ENCODE measurements around the gene C4orf50.
"Not testable (repeated sequence)": the region's sequence is repeated elsewhere in the genome, so short reads cannot be mapped to it uniquely, and the experiment has no call there.

DNA sequence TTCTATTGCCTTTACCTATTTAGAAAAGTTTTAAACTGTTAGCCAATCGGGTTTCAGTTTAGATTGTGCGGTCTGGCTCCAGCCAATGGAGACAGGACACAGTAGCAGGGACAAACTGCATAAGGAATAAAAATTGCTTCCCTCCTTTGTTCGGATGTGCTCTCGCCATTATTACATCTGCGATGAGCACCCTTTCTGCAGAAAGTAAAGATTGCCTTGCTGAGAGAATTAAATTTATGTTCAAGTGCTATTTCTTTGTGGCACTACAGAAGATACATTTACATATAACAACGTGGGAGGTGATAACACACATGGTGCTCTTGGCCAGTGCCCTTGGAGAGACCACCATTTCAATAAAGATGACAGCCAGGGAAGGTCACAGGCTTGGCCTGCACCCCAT, 71.6 kb downstream of the C4orf50 start:
- TF ChIP-seq ZNF70, SNAI2, GLIS3 (CRISPR knock-in tag; IDR thresholded peaks at IDR 0.05): not testable (repeated sequence)

All from SK-N-SH treated with all-trans-retinoic acid at 6 μM for 48 hours (cell line).